Measurements from ENCODE around the gene ABHD16A.

DNA sequence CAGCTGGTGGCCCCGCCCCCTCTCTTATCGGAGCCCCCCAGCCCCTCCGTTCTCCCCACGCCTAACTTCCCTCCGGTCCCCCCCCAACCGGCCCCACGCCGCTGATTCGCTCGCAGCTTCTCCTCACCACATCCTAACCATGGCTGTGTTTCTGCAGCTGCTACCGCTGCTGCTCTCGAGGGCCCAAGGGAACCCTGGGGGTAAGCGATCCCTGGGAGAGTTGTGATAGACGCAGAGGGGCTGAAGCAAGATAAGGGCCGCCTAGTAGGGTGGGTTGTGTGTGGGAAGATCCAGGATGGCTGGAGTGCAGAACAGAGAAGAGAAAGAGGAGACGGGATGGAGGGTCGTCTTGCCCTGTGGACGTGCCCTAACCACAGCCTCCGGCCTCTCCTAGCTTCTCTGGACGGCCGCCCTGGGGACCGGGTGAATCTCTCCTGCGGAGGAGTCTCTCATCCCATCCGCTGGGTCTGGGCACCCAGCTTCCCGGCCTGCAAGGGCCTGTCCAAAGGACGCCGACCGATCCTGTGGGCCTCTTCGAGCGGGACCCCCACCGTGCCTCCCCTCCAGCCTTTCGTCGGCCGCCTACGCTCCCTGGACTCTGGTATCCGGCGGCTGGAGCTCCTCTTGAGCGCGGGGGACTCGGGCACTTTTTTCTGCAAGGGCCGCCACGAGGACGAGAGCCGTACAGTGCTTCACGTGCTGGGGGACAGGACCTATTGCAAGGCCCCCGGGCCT, 20.3 kb upstream of the ABHD16A start, which contains the start of gene MPIG6B:
- TF ChIP-seq, protein P1, sequence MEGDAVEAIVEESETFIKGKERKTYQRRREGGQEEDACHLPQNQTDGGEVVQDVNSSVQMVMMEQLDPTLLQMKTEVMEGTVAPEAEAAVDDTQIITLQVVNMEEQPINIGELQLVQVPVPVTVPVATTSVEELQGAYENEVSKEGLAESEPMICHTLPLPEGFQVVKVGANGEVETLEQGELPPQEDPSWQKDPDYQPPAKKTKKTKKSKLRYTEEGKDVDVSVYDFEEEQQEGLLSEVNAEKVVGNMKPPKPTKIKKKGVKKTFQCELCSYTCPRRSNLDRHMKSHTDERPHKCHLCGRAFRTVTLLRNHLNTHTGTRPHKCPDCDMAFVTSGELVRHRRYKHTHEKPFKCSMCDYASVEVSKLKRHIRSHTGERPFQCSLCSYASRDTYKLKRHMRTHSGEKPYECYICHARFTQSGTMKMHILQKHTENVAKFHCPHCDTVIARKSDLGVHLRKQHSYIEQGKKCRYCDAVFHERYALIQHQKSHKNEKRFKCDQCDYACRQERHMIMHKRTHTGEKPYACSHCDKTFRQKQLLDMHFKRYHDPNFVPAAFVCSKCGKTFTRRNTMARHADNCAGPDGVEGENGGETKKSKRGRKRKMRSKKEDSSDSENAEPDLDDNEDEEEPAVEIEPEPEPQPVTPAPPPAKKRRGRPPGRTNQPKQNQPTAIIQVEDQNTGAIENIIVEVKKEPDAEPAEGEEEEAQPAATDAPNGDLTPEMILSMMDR (IDR thresholded peaks at IDR 0.05; ENCODE audit: low read depth, low read length, poor library complexity, severe bottlenecking) = no peak
- no peak for TF ChIP-seq EZH2phosphoT487 (IDR thresholded peaks at IDR 0.05; ENCODE audit: borderline replicate concordance, low read length)
